Measurements from ENCODE around the gene SCAMP3. TPM values are rescaled to one million over a fixed set of nuclear protein-coding genes. Genes with fewer than 3 reads are reported as not detected.

SCAMP3 gene
- total and polyA plus RNA-seq, 2 of the 4 experiments (the other 2 are of a cell fraction) = 30.5 to 118 TPM

DNA sequence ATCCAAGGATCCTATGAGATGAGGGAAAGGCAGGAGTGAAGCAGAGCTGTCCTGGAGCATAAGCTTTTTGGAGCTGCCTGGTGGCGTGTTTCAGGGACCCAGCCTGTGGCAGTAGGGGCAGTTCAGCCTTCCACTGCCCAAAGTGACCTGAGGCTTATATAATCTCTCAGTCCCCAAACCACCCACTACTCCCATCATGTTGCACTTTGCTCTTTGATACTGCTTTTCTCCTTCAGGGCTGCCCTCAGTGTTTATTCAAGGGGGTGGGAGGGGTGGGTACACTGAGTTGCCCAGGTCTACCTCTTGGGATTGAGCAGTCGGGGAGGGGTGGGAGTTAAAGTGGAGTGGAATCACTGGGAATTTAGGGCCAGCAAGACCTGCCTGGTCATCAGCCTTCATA is 24.4 kb upstream of the SCAMP3 start:
- Histone ChIP-seq H3K9ac (ENCODE audit: low read depth, low read length) (no peak overlapping the region), H3K4me2 (ENCODE audit: low read depth, low read length) (no peak overlapping the region), H3K4me3 (ENCODE audit: insufficient read depth, low read depth, low read length) (no peak overlapping the region), H4K8ac (ENCODE audit: low read depth in 2 of 2, low read length in 2 of 2) (no peak overlapping the region), H2BK5ac (ENCODE audit: low read depth, low read length, poor library complexity, severe bottlenecking) (no peak overlapping the region), H2BK15ac (ENCODE audit: low read depth, low read length) (no peak overlapping the region), H3K56ac (ENCODE audit: extremely low read depth, insufficient read depth, low read length) (no peak overlapping the region), H2AK5ac (ENCODE audit: low read depth, low read length) (no peak overlapping the region), H3K27ac (ENCODE audit: insufficient read depth, low read length) (no peak overlapping the region), H3K9me3 (ENCODE audit: control insufficient read depth, insufficient read depth, low read length) (no peaks in the 10 kb centered on the region), H3K27me3 (ENCODE audit: control insufficient read depth, insufficient read depth, low read length) (peaks cover 6% of the 10 kb centered on the region), H2BK20ac (ENCODE audit: low read depth, low read length) (no peak overlapping the region), H3K18ac (ENCODE audit: low read depth, low read length) (no peak overlapping the region), H2BK120ac (ENCODE audit: low read depth, low read length) (no peak overlapping the region), H2AFZ (replicated peaks; ENCODE audit: low read length, poor library complexity) (no peak overlapping the region), H2AK9ac (replicated peaks; ENCODE audit: low read depth, low read length, poor library complexity) (no peak overlapping the region), H4K20me1 (ENCODE audit: insufficient read depth, low read length) (no peaks in the 10 kb centered on the region), H3K4ac (ENCODE audit: low read depth, low read length) (no peak overlapping the region), H3K4me1 (ENCODE audit: control insufficient read depth, insufficient read depth, low read length) (no peaks in the 10 kb centered on the region), H4K5ac (ENCODE audit: low read depth, low read length) (no peak overlapping the region), H3K36me3 (ENCODE audit: control insufficient read depth, insufficient read depth, low read length) (no peaks in the 10 kb centered on the region), H4K91ac (ENCODE audit: insufficient read depth, low read depth, low read length) (no peak overlapping the region), H3K79me1 (ENCODE audit: low read depth in 1 of 2, low read length in 2 of 2) (no peaks in the 10 kb centered on the region), H3K23ac (ENCODE audit: low read depth, low read length) (no peak overlapping the region), H3K9me1 (ENCODE audit: insufficient read depth, low read length) (peaks cover 3% of the 10 kb centered on the region; the same call in 1 of the 2 replicates), H3K14ac (replicated peaks; ENCODE audit: low read depth, low read length) (no peak overlapping the region)
- POLR2A ChIA-PET (ENCODE audit: unreplicated experiment) = no interaction called here
- no peak for ATAC-seq (ENCODE audit: low read depth)
- dilution Hi-C loops (cut with HindIII; ENCODE audit: low sequenced_read_pairs, unreplicated experiment) (no loop called here), intact Hi-C loops (cut with micrococcal nuclease) (no loop called here), in situ Hi-C loops (cut with MboI; ENCODE audit: low sequenced_read_pairs) (no loop called here)
- no TSS peak for BruUV-seq (replicated peaks)
- DNase-seq = no peak
- CTCF ChIA-PET = no interaction called here
- TF ChIP-seq POLR2A (IDR thresholded peaks at IDR 0.05; ENCODE audit: low read depth, low read length) (no peak), BHLHE40 (IDR thresholded peaks at IDR 0.05; ENCODE audit: low read depth, low read length) (no peak), RAD21 (IDR thresholded peaks at IDR 0.05; ENCODE audit: low read length) (no peak), USF2 (IDR thresholded peaks at IDR 0.05; ENCODE audit: low read depth, low read length) (no peak), FOS (IDR thresholded peaks at IDR 0.05; ENCODE audit: low read depth, low read length) (no peak), RFX5 (IDR thresholded peaks at IDR 0.05; ENCODE audit: low read depth, low read length) (no peak), MXI1 (IDR thresholded peaks at IDR 0.05; ENCODE audit: borderline replicate concordance, low read depth, low read length) (no peak), RCOR1 (IDR thresholded peaks at IDR 0.05; ENCODE audit: insufficient replicate concordance, low read length) (no peak), NFE2L2 (IDR thresholded peaks at IDR 0.05; ENCODE audit: low read depth, low read length) (no peak), MAZ (IDR thresholded peaks at IDR 0.05; ENCODE audit: borderline replicate concordance, low read depth, low read length) (no peak), CHD1 (IDR thresholded peaks at IDR 0.05; ENCODE audit: low read depth, low read length) (no peak), CEBPB (IDR thresholded peaks at IDR 0.05; ENCODE audit: low read depth, low read length) (no peak), MAFK (IDR thresholded peaks at IDR 0.05; ENCODE audit: low read depth, low read length) (no peak), SMC3 (IDR thresholded peaks at IDR 0.05; ENCODE audit: low read depth, low read length) (no peak)
- TF ChIP-seq, protein P1, sequence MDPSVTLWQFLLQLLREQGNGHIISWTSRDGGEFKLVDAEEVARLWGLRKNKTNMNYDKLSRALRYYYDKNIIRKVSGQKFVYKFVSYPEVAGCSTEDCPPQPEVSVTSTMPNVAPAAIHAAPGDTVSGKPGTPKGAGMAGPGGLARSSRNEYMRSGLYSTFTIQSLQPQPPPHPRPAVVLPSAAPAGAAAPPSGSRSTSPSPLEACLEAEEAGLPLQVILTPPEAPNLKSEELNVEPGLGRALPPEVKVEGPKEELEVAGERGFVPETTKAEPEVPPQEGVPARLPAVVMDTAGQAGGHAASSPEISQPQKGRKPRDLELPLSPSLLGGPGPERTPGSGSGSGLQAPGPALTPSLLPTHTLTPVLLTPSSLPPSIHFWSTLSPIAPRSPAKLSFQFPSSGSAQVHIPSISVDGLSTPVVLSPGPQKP (IDR thresholded peaks at IDR 0.05; ENCODE audit: borderline replicate concordance, low read depth, low read length) = no peak
- TF ChIP-seq, protein P2, sequence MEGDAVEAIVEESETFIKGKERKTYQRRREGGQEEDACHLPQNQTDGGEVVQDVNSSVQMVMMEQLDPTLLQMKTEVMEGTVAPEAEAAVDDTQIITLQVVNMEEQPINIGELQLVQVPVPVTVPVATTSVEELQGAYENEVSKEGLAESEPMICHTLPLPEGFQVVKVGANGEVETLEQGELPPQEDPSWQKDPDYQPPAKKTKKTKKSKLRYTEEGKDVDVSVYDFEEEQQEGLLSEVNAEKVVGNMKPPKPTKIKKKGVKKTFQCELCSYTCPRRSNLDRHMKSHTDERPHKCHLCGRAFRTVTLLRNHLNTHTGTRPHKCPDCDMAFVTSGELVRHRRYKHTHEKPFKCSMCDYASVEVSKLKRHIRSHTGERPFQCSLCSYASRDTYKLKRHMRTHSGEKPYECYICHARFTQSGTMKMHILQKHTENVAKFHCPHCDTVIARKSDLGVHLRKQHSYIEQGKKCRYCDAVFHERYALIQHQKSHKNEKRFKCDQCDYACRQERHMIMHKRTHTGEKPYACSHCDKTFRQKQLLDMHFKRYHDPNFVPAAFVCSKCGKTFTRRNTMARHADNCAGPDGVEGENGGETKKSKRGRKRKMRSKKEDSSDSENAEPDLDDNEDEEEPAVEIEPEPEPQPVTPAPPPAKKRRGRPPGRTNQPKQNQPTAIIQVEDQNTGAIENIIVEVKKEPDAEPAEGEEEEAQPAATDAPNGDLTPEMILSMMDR (conservative IDR thresholded peaks at IDR 0.05; ENCODE audit: low read depth, low read length) = no peak
- WGBS, 2 experiments (ENCODE audit: extremely low coverage in 2 of 2, insufficient read length in 1 of 2) = no CpG with 5 or more reads among the region's 2 CpGs
